ENCODE measurements around the gene SPRY4. TPM values are rescaled to one million over a fixed set of nuclear protein-coding genes. Genes with fewer than 3 reads are reported as not detected.

The SPRY4 gene
- total RNA-seq, 1 experiment from 2014 or later: 23.6 TPM

- CTCF ChIA-PET: no interaction called here
- intact Hi-C loops (cut with micrococcal nuclease; ENCODE audit: unreplicated experiment): no loop called here
- no peak for DNase-seq
- H3K27me3 Mint-ChIP-seq (ENCODE audit: unreplicated experiment): no peaks in the 10 kb centered on the region
- BruUV-seq (replicated peaks): no TSS peak
- H3K27ac Mint-ChIP-seq (ENCODE audit: unreplicated experiment): no peak overlapping the region
- peaks cover 17% of the 10 kb centered on the region for H3K4me1 Mint-ChIP-seq (ENCODE audit: low read depth, unreplicated experiment)
- no peaks in the 10 kb centered on the region for H3K9me3 Mint-ChIP-seq (ENCODE audit: low read depth, unreplicated experiment)
- no peaks in the 10 kb centered on the region for H3K36me3 Mint-ChIP-seq (ENCODE audit: insufficient read depth, unreplicated experiment)
- no peak overlapping the region for H3K4me3 Mint-ChIP-seq (ENCODE audit: low read depth, unreplicated experiment)
- TF ChIP-seq CTCF (IDR thresholded peaks at IDR 0.05; ENCODE audit: unreplicated experiment): no peak
These were observed 44.5 kb downstream of the SPRY4 start for GRCh38 chr5:142280066-142281007.

- no peak for TF ChIP-seq CTCF (IDR thresholded peaks at IDR 0.05; ENCODE audit: unreplicated experiment)
- no TSS peak for BruUV-seq (replicated peaks)
- Mint-ChIP-seq H3K4me1 (ENCODE audit: low read depth, unreplicated experiment) (peaks cover 22% of the 10 kb centered on the region), H3K27me3 (ENCODE audit: unreplicated experiment) (no peaks in the 10 kb centered on the region), H3K27ac (ENCODE audit: unreplicated experiment) (no peak overlapping the region), H3K36me3 (ENCODE audit: insufficient read depth, unreplicated experiment) (no peaks in the 10 kb centered on the region), H3K4me3 (ENCODE audit: low read depth, unreplicated experiment) (no peak overlapping the region), H3K9me3 (ENCODE audit: low read depth, unreplicated experiment) (no peaks in the 10 kb centered on the region)
- CTCF ChIA-PET: no interaction called here
- DNase-seq: no peak
- intact Hi-C loops (cut with micrococcal nuclease; ENCODE audit: unreplicated experiment): no loop called here
These were observed 46.2 kb downstream of the SPRY4 start for GRCh38 chr5:142278627-142279026.

- Mint-ChIP-seq H3K27me3 (ENCODE audit: unreplicated experiment) (no peaks in the 10 kb centered on the region), H3K9me3 (ENCODE audit: low read depth, unreplicated experiment) (no peaks in the 10 kb centered on the region), H3K36me3 (ENCODE audit: insufficient read depth, unreplicated experiment) (no peaks in the 10 kb centered on the region), H3K4me1 (ENCODE audit: low read depth, unreplicated experiment) (peaks cover 22% of the 10 kb centered on the region), H3K27ac (ENCODE audit: unreplicated experiment) (no peak overlapping the region), H3K4me3 (ENCODE audit: low read depth, unreplicated experiment) (no peak overlapping the region)
- intact Hi-C loops (cut with micrococcal nuclease; ENCODE audit: unreplicated experiment): no loop called here
- CTCF ChIA-PET: interaction anchor here (0.6 to 0.8 kb wide), 2 partner anchors 15 to 219 kb away, joined by 4 read pairs; no protein-coding TSS in a partner anchor
- no TSS peak for BruUV-seq (replicated peaks)
- TF ChIP-seq CTCF (IDR thresholded peaks at IDR 0.05; ENCODE audit: unreplicated experiment): no peak
- no peak for DNase-seq
These were observed 47.0 kb downstream of the SPRY4 start for GRCh38 chr5:142277796-142278195.

GRCh38 chr5:142276517-142276916 is 48.3 kb downstream of the SPRY4 start:
- Mint-ChIP-seq H3K4me3 (ENCODE audit: low read depth, unreplicated experiment) (no peak overlapping the region), H3K36me3 (ENCODE audit: insufficient read depth, unreplicated experiment) (no peaks in the 10 kb centered on the region), H3K27ac (ENCODE audit: unreplicated experiment) (no peak overlapping the region), H3K4me1 (ENCODE audit: low read depth, unreplicated experiment) (peaks cover 22% of the 10 kb centered on the region), H3K27me3 (ENCODE audit: unreplicated experiment) (no peaks in the 10 kb centered on the region), H3K9me3 (ENCODE audit: low read depth, unreplicated experiment) (no peaks in the 10 kb centered on the region)
- no peak for TF ChIP-seq CTCF (IDR thresholded peaks at IDR 0.05; ENCODE audit: unreplicated experiment)
- intact Hi-C loops (cut with micrococcal nuclease; ENCODE audit: unreplicated experiment): no loop called here
- DNase-seq: no peak
- CTCF ChIA-PET: no interaction called here
- BruUV-seq (replicated peaks): no TSS peak
